Measurements from ENCODE around the gene SOX8.

The SOX8 gene

GRCh38 chr16:988471-989353 lies 7.1 kb downstream of the SOX8 start:
- DNase-seq (ENCODE audit: low read depth) = no peak
- in situ Hi-C loops (cut with HindIII; ENCODE audit: low sequenced_read_pairs) = loop anchor here (5.0 kb wide), 4 partner anchors 49 to 156 kb away; no protein-coding TSS in a partner anchor
- TF ChIP-seq CTCF (IDR thresholded peaks at IDR 0.05; ENCODE audit: low read depth, low read length, missing control alignments) = no peak

GRCh38 chr16:989354-989814 lies 7.8 kb downstream of the SOX8 start:
- in situ Hi-C loops (cut with HindIII; ENCODE audit: low sequenced_read_pairs) = loop anchor here (5.0 kb wide), 4 partner anchors 48 to 157 kb away; no protein-coding TSS in a partner anchor
- TF ChIP-seq CTCF (IDR thresholded peaks at IDR 0.05; ENCODE audit: low read depth, low read length, missing control alignments) = no peak
- no peak overlapping the region for H3K4me3 ChIP-seq (ENCODE audit: low read depth, low read length)
- DNase-seq (ENCODE audit: low read depth) = no peak

More at GRCh38 chr16:988471-989353, 7.1 kb downstream of the SOX8 start:
- no peak overlapping the region for H3K4me3 ChIP-seq (ENCODE audit: low read depth, low read length)

GRCh38 chr16:990516-991291 lies 9.1 kb downstream of the SOX8 start:
- in situ Hi-C loops (cut with HindIII; ENCODE audit: low sequenced_read_pairs) = no loop called here
- no peak overlapping the region for H3K4me3 ChIP-seq (ENCODE audit: low read depth, low read length)
- no peak for DNase-seq (ENCODE audit: low read depth)
- TF ChIP-seq CTCF (IDR thresholded peaks at IDR 0.05; ENCODE audit: low read depth, low read length, missing control alignments) = no peak

GRCh38 chr16:991345-991744 lies 9.8 kb downstream of the SOX8 start:
- in situ Hi-C loops (cut with HindIII; ENCODE audit: low sequenced_read_pairs) = no loop called here
- TF ChIP-seq CTCF (IDR thresholded peaks at IDR 0.05; ENCODE audit: low read depth, low read length, missing control alignments) = no peak
- H3K4me3 ChIP-seq (ENCODE audit: low read depth, low read length) = no peak overlapping the region
- no peak for DNase-seq (ENCODE audit: low read depth)

- DNase-seq (ENCODE audit: low read depth) = no peak
- TF ChIP-seq CTCF (IDR thresholded peaks at IDR 0.05; ENCODE audit: low read depth, low read length, missing control alignments) = no peak
- H3K4me3 ChIP-seq (ENCODE audit: low read depth, low read length) = no peak overlapping the region
- in situ Hi-C loops (cut with HindIII; ENCODE audit: low sequenced_read_pairs) = no loop called here
Observed at GRCh38 chr16:991773-992172, 10.2 kb downstream of the SOX8 start.

- TF ChIP-seq CTCF (IDR thresholded peaks at IDR 0.05; ENCODE audit: low read depth, low read length, missing control alignments) = no peak
- H3K4me3 ChIP-seq (ENCODE audit: low read depth, low read length) = no peak overlapping the region
- in situ Hi-C loops (cut with HindIII; ENCODE audit: low sequenced_read_pairs) = no loop called here
- DNase-seq (ENCODE audit: low read depth) = no peak
Observed at GRCh38 chr16:993731-994130, 12.2 kb downstream of the SOX8 start.
